K562 (cell line): ENCODE data around the gene ATP5PB. TPM values are rescaled to one million over a fixed set of nuclear protein-coding genes. Genes with fewer than 3 reads are reported as not detected.

Experiments
- BMI1 ChIP-seq: fragments of 150-350 bp; IDR thresholded peaks from 2 replicates; pipeline ENCODE4 v1.6.1; 2014; ENCODE audit warnings: low read length
- CHD2 ChIP-seq: IDR thresholded peaks from 2 replicates; pipeline ENCODE4 v1.6.1; 2011; ENCODE audit warnings: low read depth, low read length
- ETV5 ChIP-seq: sonication (generic); formaldehyde crosslinking; IDR thresholded peaks from 2 replicates; pipeline ENCODE4 v1.4.0; 2020; ENCODE audit warnings: low read depth, mild to moderate bottlenecking, missing genetic modification reagents
- FOXM1 ChIP-seq, 2 experiments: fragments of 450-650 bp in 1 of 2; sonication (generic) in 1 of 2; formaldehyde crosslinking in 1 of 2; IDR thresholded peaks; 2 replicates each; pipeline versions ENCODE4 v1.6.1 to v1.9.0; 2017 to 2022; ENCODE audit warnings: low read depth in 2 of 2, mild to moderate bottlenecking in 2 of 2, missing genetic modification reagents in 1 of 2, moderate library complexity in 1 of 2
- MAFK ChIP-seq: IDR thresholded peaks from 2 replicates; pipeline ENCODE4 v1.6.1; 2011; ENCODE audit warnings: low read length, improper control_type of control experiment
- MBD2 ChIP-seq: sonication (generic); IDR thresholded peaks from 2 replicates; pipeline ENCODE4 v1.6.1; 2016; ENCODE audit warnings: low read depth, borderline replicate concordance
- MXI1 ChIP-seq: IDR thresholded peaks from 2 replicates; pipeline ENCODE4 v1.6.1; 2011; ENCODE audit warnings: low read depth, mild to moderate bottlenecking, improper control_type of control experiment, low read length
- NR2F6 ChIP-seq: fragments of 450-650 bp; formaldehyde crosslinking; IDR thresholded peaks from 2 replicates; pipeline ENCODE4 v1.4.0; 2020; ENCODE audit warnings: mild to moderate bottlenecking
- NRF1 ChIP-seq, 2 experiments: fragments of 450-650 bp; IDR thresholded peaks in 1 of 2; conservative IDR thresholded peaks in 1 of 2; 2 replicates each; pipeline ENCODE4 v1.6.1; 2014; ENCODE audit warnings: mild to moderate bottlenecking in 2 of 2
- POLR2AphosphoS2 ChIP-seq: IDR thresholded peaks from 2 replicates; pipeline ENCODE4 v1.6.1; 2012; ENCODE audit warnings: low read length, improper control_type of control experiment
- POLR2H ChIP-seq: IDR thresholded peaks from 2 replicates; pipeline ENCODE4 v1.6.1; 2016; ENCODE audit warnings: missing genetic modification characterization, low read depth, mild to moderate bottlenecking, control low read depth, missing compliant biosample characterization, moderate library complexity
- RBM25 ChIP-seq: fragments of 200-400 bp; formaldehyde crosslinking; IDR thresholded peaks from 2 replicates; pipeline ENCODE4 v1.6.1; 2018; ENCODE audit warnings: low read length, low read depth, moderate library complexity; ENCODE audit not compliant: severe bottlenecking
- RBM34 ChIP-seq: fragments of 200-400 bp; formaldehyde crosslinking; IDR thresholded peaks from 2 replicates; pipeline ENCODE4 v1.6.1; 2018; ENCODE audit warnings: low read length, borderline replicate concordance; ENCODE audit not compliant: insufficient read depth
- ZFX ChIP-seq: sonication (generic); formaldehyde crosslinking; IDR thresholded peaks from 2 replicates; pipeline ENCODE4 v1.8.0; 2022; ENCODE audit warnings: mild to moderate bottlenecking, missing genetic modification reagents, moderate library complexity
- polyA plus RNA-seq, 8 experiments: library from polyadenylated mRNA; depleted of rRNA in 4 of 8; stranded (reverse) in 5 of 8; unstranded in 3 of 8; fragments of >200 nt; fragmentation: Nextera tagmentation in 2 of 8; fragmentation: Illumina TruSeq in 1 of 8; extraction: Ambion mirVana in 2 of 8; extraction: Trizol in 1 of 8; gene quantifications; 2 replicates each; pipeline versions ENCODE4 v1.2.1 to v1.2.3, GENCODE V29; 2011 to 2014; ENCODE audit warnings: inconsistent platforms in 1 of 8, missing spikeins in 1 of 8
- total RNA-seq, 7 experiments: library from RNA; depleted of rRNA in 6 of 7; stranded (reverse); fragments of >200 nt in 6 of 7; fragmentation: Illumina TruSeq in 2 of 7; extraction: Trizol in 2 of 7; gene quantifications; 2 replicates each; pipeline versions ENCODE4 v1.2.1 to v1.2.3, GENCODE V29; 2011 to 2021; ENCODE audit warnings: low replicate concordance in 1 of 7
- TF ChIP-seq, protein P1 (sequence below): fragments of 450-650 bp; formaldehyde crosslinking; IDR thresholded peaks from 2 replicates; pipeline ENCODE4 v1.4.0; 2020; ENCODE audit warnings: mild to moderate bottlenecking, mixed read lengths
- TF ChIP-seq, protein P2 (sequence below): sonication (generic); formaldehyde crosslinking; IDR thresholded peaks from 2 replicates; pipeline ENCODE4 v1.8.0; 2022; ENCODE audit warnings: missing genetic modification reagents, mild to moderate bottlenecking, borderline replicate concordance
- TF ChIP-seq, protein P3 (sequence below): sonication (generic); formaldehyde crosslinking; IDR thresholded peaks from 2 replicates; pipeline ENCODE4 v1.8.1; 2023; ENCODE audit warnings: mild to moderate bottlenecking, missing genetic modification reagents
- TF ChIP-seq, protein P4 (sequence below): fragments of 450-650 bp; formaldehyde crosslinking; IDR thresholded peaks from 2 replicates; pipeline ENCODE4 v1.4.0; 2022; ENCODE audit warnings: missing genetic modification characterization
- TF ChIP-seq, protein P5 (sequence below): sonication (generic); formaldehyde crosslinking; IDR thresholded peaks from 2 replicates; pipeline ENCODE4 v1.8.0; 2022; ENCODE audit warnings: mild to moderate bottlenecking, missing genetic modification reagents

The ATP5PB gene
- total and polyA plus RNA-seq, 9 of the 15 experiments (the other 6 are each of a cell fraction or from before 2014, with no cell fraction given), result 651 to 2,735 (median 1,061) TPM

DNA sequence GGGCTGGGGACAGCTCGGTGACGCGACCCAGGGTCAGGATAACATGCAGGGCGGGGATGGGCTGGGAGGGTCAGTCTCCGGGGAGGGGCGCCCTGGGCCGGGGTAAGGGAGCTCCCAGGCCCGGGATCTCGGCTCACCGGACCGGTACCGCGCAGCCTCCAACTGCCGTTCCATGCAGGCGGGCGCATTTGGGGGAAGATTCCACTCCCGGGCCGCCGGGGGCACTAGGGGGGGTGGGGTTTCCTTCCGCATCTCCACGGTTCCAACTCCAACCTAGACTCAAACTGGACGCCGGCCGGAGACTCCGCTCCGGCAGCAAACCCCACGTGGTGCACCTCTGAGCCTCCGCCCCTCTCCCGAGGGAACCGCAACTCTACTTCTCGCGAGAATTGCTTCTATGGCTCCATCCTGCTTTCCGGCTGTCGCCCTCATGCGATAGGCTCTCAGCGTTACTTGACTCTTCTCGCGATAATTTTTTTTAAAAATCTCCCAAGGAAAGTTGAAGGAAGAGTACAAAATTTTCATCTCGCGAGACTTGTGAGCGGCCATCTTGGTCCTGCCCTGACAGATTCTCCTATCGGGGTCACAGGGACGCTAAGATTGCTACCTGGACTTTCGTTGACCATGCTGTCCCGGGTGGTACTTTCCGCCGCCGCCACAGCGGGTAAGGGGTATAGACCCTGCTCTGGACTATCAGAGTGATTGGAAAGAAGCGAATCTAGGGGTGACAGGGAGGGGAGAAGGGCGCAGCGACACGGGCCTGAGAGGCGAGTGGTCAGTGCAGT is at the start of gene ATP5PB, which contains the start of gene WDR77 (continued):
- TF ChIP-seq, protein P1, sequence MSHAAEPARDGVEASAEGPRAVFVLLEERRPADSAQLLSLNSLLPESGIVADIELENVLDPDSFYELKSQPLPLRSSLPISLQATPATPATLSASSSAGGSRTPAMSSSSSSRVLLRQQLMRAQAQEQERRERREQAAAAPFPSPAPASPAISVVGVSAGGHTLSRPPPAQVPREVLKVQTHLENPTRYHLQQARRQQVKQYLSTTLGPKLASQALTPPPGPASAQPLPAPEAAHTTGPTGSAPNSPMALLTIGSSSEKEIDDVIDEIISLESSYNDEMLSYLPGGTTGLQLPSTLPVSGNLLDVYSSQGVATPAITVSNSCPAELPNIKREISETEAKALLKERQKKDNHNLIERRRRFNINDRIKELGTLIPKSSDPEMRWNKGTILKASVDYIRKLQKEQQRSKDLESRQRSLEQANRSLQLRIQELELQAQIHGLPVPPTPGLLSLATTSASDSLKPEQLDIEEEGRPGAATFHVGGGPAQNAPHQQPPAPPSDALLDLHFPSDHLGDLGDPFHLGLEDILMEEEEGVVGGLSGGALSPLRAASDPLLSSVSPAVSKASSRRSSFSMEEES (CRISPR knock-in tag), result no peak
- TF ChIP-seq ZFX (CRISPR knock-in tag) (peak; percentile 76), POLR2H (tag) (peak; percentile 92), RBM34 (no peak), MBD2 (peak; percentile 58), ETV5 (CRISPR knock-in tag) (no peak), BMI1 (no peak), RBM25 (peak; percentile 82), MXI1 (peak; percentile 99), NRF1 (conservative IDR thresholded peaks at IDR 0.05 in 1 of 2, IDR thresholded peaks at IDR 0.05 in 1 of 2) (peak; percentile 42 to 48; a peak in 2 of 4 replicates), POLR2AphosphoS2 (0 out of 2 replicates have a peak, but pooled peaks have one; percentile 46), MAFK (no peak), CHD2 (peak; percentile 98), NR2F6 (no peak), FOXM1 (IDR thresholded peaks at IDR 0.05; ENCODE audit: low read depth) (peak; percentile 80; the same call in 1 of the 2 replicates), FOXM1 (CRISPR knock-in tag; IDR thresholded peaks at IDR 0.05; ENCODE audit: low read depth) (no peak)
- TF ChIP-seq, protein P2, sequence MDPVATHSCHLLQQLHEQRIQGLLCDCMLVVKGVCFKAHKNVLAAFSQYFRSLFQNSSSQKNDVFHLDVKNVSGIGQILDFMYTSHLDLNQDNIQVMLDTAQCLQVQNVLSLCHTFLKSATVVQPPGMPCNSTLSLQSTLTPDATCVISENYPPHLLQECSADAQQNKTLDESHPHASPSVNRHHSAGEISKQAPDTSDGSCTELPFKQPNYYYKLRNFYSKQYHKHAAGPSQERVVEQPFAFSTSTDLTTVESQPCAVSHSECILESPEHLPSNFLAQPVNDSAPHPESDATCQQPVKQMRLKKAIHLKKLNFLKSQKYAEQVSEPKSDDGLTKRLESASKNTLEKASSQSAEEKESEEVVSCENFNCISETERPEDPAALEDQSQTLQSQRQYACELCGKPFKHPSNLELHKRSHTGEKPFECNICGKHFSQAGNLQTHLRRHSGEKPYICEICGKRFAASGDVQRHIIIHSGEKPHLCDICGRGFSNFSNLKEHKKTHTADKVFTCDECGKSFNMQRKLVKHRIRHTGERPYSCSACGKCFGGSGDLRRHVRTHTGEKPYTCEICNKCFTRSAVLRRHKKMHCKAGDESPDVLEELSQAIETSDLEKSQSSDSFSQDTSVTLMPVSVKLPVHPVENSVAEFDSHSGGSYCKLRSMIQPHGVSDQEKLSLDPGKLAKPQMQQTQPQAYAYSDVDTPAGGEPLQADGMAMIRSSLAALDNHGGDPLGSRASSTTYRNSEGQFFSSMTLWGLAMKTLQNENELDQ (CRISPR knock-in tag), result no peak
- TF ChIP-seq, protein P3, sequence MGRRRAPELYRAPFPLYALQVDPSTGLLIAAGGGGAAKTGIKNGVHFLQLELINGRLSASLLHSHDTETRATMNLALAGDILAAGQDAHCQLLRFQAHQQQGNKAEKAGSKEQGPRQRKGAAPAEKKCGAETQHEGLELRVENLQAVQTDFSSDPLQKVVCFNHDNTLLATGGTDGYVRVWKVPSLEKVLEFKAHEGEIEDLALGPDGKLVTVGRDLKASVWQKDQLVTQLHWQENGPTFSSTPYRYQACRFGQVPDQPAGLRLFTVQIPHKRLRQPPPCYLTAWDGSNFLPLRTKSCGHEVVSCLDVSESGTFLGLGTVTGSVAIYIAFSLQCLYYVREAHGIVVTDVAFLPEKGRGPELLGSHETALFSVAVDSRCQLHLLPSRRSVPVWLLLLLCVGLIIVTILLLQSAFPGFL (CRISPR knock-in tag), result 0 out of 2 replicates have a peak, but pooled peaks have one; percentile 51
- TF ChIP-seq, protein P4, sequence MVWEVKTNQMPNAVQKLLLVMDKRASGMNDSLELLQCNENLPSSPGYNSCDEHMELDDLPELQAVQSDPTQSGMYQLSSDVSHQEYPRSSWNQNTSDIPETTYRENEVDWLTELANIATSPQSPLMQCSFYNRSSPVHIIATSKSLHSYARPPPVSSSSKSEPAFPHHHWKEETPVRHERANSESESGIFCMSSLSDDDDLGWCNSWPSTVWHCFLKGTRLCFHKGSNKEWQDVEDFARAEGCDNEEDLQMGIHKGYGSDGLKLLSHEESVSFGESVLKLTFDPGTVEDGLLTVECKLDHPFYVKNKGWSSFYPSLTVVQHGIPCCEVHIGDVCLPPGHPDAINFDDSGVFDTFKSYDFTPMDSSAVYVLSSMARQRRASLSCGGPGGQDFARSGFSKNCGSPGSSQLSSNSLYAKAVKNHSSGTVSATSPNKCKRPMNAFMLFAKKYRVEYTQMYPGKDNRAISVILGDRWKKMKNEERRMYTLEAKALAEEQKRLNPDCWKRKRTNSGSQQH, result no peak
- TF ChIP-seq, protein P5, sequence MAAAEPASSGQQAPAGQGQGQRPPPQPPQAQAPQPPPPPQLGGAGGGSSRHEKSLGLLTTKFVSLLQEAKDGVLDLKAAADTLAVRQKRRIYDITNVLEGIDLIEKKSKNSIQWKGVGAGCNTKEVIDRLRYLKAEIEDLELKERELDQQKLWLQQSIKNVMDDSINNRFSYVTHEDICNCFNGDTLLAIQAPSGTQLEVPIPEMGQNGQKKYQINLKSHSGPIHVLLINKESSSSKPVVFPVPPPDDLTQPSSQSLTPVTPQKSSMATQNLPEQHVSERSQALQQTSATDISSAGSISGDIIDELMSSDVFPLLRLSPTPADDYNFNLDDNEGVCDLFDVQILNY (CRISPR knock-in tag), result 0 out of 2 replicates have a peak, but pooled peaks have one; percentile 39
